ENCODE measurements around the gene GNL1.
"Not testable (repeated sequence)": the region's sequence is repeated elsewhere in the genome, so short reads cannot be mapped to it uniquely, and the experiment has no call there.

The GNL1 gene

DNA sequence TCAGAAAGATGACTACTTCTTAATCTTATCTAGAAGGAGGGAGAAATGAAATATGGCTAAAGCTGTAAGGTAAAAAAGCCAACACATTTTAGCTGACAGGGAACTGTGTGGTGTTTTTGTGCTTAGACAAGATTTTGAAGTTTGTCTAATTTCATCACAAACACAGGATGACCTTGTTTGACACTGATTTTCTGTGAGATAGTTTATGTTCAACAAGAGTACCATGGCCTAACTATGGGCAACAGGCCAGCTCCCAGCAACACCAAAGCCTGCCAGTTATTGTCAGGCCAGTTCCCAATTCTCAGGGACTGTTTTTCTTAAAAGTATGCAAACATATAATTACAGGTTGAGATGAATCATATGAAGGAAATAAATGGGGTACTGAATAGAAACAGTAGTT lies 9.5 kb upstream of the GNL1 start:
- no peak for DNase-seq

GRCh38 chr6:30564114-30564513 lies 7.8 kb upstream of the GNL1 start:
- no peak for DNase-seq

DNA sequence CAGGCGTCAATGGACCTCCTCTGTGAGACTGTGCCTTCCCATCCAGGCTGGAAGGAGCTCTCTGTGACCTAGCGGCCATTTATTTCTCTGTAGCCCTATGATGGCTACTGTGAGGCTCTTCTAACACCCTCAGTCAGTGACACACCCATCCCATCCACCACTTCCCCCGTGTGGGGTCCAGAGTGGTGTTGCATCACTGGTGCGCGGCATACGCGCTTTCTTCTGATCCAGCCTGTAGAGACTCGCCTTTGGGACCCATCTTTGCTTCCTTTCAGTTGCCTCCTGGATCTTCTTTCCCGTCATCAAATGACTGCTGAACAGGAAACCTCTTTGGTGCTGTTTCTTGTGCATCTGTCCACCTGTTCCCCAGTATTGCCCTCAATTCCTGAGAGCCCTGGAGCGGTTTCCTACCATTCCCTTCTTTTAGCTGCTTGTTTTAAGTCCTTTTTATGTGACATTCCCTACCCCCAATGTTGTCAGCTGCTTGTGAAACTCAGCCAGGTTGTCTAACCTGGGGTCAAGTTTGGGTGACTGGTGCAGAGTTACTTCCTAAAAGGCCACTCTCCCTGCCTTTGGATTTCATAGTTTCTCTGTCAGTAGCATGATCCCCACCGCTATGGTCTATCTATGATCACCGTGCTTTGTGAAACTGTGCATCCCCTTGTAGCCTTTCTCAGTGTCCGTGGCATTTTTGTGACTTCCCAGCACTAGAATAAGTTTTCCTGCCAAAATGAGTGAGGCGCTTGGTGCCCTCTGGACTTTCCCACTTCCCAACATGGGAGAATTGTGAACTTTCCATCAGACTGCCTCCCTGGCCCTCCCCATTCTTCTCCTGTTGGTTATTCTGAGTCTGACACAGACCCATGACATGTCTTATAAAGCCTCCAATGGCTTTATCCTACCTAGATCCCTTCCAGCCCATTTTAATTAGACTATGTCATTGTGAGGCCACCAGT lies 6.5 kb upstream of the GNL1 start:
- DNase-seq, result no peak

DNA sequence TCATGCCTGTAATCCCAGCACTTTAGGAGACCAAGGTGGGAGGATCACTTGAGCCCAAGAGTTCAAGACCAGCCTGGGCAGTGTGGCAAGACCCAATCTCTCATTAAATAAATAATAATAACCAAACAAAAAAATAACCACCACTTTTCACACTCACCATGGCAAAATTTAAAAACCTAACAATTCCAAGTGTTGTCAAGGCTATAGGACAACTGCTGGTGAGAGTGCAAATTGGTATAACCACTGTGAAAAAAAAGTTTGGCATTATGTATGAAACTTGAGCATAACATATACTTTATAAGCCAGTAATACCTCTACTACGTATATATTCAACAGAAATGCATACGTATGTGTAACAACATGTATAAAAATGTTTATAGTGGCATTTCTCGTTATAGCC lies 4.6 kb upstream of the GNL1 start:
- no peak for DNase-seq

DNA sequence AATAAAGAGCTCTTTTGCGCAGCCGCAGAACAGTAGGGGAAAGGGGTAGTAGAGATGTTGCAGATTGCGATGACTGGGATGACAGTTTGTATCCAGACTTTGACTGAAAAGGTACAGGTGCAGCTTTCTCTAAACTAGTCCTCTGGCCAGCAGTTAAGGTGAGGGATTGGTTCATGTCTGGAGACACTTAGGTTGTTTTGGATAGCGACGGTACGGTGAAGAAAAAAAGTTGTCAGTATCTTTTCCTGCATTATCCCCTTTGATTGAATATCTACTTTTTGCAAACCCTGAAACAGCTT lies 1.3 kb upstream of the GNL1 start:
- DNase-seq, result no peak

GRCh38 chr6:30556906-30557682 lies 805 bp upstream of the GNL1 start, which contains the start of gene PRR3:
TSS of gene PRR3 (plus strand) at chr6:30557295. CDS start at chr6:30557345, 50 bp downstream.
- DNase-seq, result peak; percentile 91

DNA sequence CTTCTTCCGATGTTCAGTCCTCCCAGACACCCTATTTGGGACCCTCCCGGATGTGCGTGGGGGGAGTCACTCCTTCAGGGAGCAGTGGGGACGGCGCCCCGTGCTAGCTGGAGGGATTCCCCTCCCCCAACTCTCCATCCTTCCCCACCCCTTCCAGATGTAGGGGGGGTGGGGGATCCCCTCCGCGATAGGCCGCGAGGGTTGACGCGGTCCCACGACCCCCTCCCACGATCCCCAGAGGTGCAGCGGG lies 548 bp downstream of the GNL1 start:
- no peak for DNase-seq

DNA sequence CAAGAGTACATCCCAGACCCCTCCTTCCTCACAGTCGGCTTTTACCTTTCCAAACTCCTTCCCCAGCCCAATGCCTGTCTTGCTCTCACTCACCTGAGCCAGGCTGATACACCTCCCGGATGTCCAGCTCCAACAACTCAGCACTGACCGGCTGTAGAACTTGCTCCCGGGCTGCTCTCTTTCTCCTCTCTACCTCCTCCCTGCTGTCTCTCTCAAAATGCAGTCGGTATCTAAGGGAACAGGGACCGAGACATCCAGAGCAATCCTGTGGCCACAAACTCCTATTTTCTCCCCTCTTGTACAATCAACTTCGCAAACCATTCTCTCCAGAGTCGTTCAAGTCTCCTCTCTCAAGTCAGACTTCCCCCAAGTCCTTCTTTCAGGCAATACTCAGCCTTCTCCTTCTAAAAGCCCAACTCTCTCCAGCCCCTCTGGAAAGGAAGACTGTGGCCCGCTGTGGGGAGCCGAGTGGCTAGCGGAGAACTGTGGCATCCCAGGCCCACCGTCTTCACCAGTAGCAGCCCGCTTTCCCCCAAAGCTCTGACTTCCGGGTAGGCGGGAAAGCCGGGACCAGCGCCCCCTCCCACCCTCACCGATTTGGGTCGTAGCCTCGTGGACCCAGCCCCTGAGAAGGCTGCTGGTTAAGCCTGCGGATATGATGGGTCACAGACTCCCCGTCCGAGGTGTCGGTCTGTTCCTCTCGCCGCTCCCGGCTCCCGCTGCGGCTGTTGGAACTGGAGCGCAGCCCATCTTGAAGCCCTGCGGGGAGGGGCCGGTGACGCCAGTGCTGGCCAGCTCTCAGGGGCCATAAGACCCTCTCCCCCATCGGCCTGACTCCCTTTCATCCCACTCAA lies 1.1 kb downstream of the GNL1 start:
- peak; percentile 65 for DNase-seq

DNA sequence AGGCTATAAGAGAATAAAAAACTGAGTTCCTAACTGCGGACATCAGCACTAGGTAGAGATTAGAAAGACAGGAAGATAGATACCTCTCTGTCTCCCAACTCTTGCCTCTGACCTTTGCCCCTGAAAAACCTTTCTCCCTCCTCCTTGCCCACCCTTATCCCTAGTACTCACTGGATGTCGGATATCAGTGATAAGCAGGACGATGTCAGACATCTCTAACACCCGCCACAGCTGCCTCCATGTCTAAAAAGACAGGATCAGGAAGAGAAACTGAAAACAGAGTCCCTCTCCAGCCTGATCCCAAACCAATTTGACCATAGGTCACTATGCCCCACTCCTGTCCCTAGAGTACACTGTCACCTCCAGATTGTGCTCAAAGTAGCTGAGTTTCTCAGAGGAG lies 1.9 kb downstream of the GNL1 start:
- DNase-seq, result no peak

DNA sequence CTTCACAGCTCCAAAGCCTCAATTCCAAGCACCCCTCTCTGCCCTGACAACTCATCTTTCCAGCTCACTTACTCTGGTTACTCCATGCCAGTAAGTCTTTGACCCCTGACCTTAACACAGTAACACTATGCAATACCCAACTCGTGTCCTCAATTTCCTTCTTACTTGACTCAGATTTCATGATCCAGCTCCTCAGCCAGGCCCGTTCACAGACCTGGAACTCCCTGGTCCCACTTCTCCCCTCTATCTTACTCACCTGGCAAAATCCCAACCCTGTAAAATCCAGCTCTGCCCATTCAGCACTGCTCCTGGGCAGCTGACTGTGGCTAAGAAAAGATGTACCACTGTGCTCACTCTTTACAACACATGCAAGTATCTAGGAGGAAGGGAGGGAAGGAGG lies 7.9 kb downstream of the GNL1 start:
- DNase-seq, result no peak

GRCh38 chr6:30547454-30547853 lies 8.8 kb downstream of the GNL1 start:
- DNase-seq, result no peak

- DNase-seq, result peak; percentile 45
Measured at GRCh38 chr6:30544666-30545272, 11.5 kb downstream of the GNL1 start.

GRCh38 chr6:30543821-30544220 lies 12.5 kb downstream of the GNL1 start:
- DNase-seq, result no peak

GRCh38 chr6:30542915-30543314 lies 13.4 kb downstream of the GNL1 start:
- no peak for DNase-seq

GRCh38 chr6:30542404-30542725 lies 13.9 kb downstream of the GNL1 start:
- no peak for DNase-seq

- DNase-seq, result peak; percentile 89
Measured at GRCh38 chr6:30541515-30542403, 14.5 kb downstream of the GNL1 start.

GRCh38 chr6:30537931-30538330 lies 18.4 kb downstream of the GNL1 start:
- no peak for DNase-seq

DNA sequence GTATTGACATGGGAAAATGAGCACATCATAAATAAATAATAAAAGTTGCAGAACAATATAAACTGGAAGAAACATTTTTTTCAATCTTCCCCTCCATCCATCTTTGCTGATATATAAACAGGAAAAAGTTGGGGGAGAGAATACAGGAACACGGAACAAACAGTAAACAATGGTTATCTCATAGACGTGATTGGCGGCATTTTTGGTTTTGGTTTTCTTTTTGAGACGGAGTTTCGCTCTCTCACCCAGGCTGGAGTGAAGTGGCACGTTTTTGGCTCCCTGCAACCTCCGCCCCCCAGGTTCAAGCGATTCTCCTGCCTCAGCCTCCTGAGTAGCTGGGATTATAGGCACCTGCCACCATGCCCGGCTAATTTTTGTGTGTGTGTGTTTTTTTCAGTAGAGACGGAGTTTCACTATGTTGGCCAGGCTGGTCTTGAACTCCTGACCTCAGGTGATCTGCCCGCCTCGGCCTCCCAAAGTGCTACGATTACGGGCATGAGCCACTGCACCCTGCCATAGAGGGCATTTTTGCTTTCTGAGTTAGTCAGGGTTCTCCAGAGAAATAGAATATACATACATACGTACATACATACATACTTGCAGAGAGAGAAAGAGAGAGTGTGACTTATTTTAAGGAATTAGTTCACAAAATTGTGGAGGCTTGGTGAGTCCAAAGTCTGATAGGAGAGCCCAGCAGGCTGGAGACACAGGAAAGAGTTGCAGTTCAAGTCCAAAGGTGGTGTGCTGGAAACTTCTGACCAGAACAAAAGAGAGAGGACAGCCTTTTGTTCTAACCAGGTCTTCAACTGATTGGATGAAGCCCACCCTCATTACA lies 22.6 kb downstream of the GNL1 start:
- no peak for DNase-seq

- no peak for DNase-seq
Measured at GRCh38 chr6:30530014-30530413, 26.3 kb downstream of the GNL1 start.

DNA sequence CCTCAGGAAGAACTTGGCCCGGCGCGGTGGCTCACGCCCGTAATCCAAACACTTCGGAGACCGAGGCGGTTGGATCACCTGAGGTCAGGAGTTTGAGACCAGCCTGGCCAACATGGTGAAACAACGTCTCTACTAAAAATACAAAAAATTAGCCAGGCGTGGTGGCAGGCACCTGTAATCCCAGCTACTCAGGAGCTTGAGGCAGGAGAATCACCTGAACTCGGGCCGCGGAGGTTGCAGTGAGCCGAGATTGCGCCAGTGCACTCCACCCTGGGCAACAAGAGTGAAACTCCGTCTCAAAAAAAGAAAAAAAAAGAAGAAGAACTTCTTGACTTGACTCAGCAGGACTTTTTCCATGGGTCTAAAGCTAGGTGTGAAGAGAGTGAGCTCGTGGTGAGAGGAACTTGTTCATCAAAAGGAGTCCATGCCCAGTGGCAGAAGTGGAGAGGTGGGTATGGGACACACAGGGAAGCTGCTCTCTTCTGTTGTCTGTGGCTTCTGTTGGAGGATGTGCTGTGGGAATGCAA lies 26.9 kb downstream of the GNL1 start:
- DNase-seq, result peak; percentile 72

- not testable (repeated sequence) for DNase-seq
Measured at GRCh38 chr6:30526444-30526843, 29.8 kb downstream of the GNL1 start.

All from activated CD8-positive, alpha-beta memory T cell treated with anti-CD3 and anti-CD28 coated beads, Interleukin-2, amount 50 U/mL, for 48 hours (primary cell).